ENCODE data around the gene KCTD15.

- TF ChIP-seq CTCF (conservative IDR thresholded peaks at IDR 0.05), result no peak
- TF ChIP-seq EZH2 (IDR thresholded peaks at IDR 0.05; ENCODE audit: low read depth), result no peak
These were observed 10.9 kb upstream of the KCTD15 start for GRCh38 chr19:33785795-33786194.
